Placental epithelial cell (primary cell): ENCODE measurements around the gene MAGI3. TPM values are rescaled to one million over a fixed set of nuclear protein-coding genes. Genes with fewer than 3 reads are reported as not detected.

ENCODE experiments used
- small RNA-seq: library from RNA; depleted of rRNA; stranded (forward); fragments of <200 nt; gene quantifications from one replicate; pipeline ENCODE3, GENCODE V24; 2012
- total RNA-seq: library from RNA; depleted of rRNA; stranded (reverse); fragments of >200 nt; gene quantifications from 2 replicates; pipeline ENCODE4 v1.2.3, GENCODE V29; 2012

Gene MAGI3
- 7.1 and 7.4 TPM in 2 replicates for total RNA-seq

DNA sequence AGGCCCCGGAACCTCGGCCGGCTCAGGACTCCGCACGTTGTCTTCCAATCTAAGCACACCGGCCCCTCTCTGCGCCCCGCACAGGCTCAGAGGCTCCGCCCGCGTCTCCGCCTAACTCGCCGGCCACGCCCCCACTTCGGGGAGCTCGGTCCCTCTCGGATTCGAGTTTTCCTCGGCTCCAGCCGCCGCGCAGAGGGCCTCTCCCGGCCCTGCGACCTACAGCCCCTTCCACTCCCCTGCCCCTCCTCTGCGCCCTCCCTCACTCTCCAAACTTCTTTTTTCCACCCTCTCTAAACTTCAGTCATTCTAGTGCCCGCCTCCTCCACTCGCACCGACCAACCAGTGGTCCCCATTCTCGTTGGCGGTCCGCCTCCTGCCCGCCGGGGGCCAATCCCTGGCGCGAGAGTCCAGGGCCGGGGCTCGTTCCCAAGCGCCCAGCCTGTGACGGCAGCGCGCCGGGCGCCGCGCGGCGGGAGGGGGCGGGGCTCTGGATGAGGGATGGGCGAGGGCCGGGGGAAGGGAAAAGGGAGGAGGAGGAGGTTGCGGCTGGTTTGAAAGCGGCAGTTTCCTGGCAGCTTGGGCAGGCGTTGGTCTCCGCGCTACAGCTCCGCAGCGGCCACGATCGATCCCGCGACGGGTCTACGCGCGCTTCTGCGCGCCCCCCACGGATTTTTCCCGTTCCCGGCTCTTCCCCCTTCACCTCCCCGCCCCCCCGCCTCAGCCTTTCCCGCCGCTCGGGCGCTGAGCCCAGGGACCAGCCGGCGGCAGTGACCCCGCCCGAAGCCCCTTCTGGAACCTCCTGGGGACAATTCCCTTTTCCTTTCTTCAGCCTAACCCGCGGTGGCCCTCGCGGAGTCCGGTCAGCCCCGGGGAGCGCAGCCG is at the start of gene MAGI3:
Gene MAGI3, plus strand, starts transcription at position 563 of the 882 bp plus-strand sequence. CDS start 519 bp downstream, outside the sequence.

Small RNA genes within 50 kb of the gene (small RNA-seq; reads per million reads assigned to genes)
- not detected for gene MTND5P20
